GM12864 (cell line): ENCODE results near the gene OBSCN.

Source experiments
- DNase-seq: peaks from one replicate; pipeline ENCODE4 v3.0.0-alpha.2; 2011; ENCODE audit warnings: low read depth
- H3K4me3 ChIP-seq: 2 replicates; pipeline ENCODE4 v1.5.1; 2011; ENCODE audit warnings: mild to moderate bottlenecking, low read depth, low read length, control low read depth
- TF ChIP-seq, protein P1 (sequence below): IDR thresholded peaks from 2 replicates; pipeline ENCODE4 v1.5.1; 2011; ENCODE audit warnings: low read depth, mild to moderate bottlenecking, moderate library complexity, low read length, control low read depth, inconsistent platforms; ENCODE audit errors: missing control alignments

OBSCN gene

DNA sequence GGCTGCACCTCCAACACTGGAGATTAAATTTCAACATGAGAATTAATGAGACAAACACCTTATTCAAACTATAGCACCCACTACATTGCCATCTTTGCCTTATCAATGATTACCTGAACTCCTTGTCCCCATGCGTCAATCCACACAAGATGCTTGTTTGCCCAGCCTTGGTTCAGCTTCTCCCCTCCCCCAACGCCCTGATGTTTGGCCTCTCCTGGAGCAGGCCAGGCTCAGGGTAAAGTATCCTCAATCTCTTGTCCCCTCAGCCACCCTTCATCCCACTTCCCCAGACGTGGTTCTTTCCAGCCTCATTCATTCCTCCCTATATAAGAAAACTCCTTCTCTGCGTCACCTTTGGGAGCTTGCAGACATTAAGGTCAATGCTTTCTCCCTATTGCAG lies 220.6 kb downstream of the OBSCN start:
- no peak for DNase-seq
- H3K4me3 ChIP-seq: no peak overlapping the region
- TF ChIP-seq, protein P1, sequence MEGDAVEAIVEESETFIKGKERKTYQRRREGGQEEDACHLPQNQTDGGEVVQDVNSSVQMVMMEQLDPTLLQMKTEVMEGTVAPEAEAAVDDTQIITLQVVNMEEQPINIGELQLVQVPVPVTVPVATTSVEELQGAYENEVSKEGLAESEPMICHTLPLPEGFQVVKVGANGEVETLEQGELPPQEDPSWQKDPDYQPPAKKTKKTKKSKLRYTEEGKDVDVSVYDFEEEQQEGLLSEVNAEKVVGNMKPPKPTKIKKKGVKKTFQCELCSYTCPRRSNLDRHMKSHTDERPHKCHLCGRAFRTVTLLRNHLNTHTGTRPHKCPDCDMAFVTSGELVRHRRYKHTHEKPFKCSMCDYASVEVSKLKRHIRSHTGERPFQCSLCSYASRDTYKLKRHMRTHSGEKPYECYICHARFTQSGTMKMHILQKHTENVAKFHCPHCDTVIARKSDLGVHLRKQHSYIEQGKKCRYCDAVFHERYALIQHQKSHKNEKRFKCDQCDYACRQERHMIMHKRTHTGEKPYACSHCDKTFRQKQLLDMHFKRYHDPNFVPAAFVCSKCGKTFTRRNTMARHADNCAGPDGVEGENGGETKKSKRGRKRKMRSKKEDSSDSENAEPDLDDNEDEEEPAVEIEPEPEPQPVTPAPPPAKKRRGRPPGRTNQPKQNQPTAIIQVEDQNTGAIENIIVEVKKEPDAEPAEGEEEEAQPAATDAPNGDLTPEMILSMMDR: no peak
